ENCODE measurements around the gene ARHGAP33.
A peak's percentile ranks its signal among the peaks of the same experiment; 100 is the strongest.

ARHGAP33 gene

DNA sequence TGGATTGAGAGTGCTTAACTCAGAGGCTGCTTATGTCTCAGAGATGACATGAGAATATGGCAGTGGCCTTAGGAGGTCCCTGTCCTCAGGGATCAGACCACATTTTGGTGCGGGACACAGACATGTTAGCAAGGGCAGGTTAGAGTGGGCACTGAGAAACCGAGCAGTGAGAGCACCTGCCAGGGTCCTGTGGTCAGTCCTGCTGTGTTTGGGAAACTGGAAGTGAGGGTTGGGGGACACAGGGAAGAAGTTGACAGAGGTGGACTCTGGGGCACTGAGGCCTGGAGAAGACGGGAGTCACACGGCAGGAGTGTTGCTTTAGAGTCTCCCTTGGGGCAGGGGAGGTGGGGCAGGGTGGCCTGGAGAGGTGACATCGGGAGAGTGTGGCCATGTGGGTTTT is 40.5 kb upstream of the ARHGAP33 start:
- DNase-seq, result no peak
- H3K4me3 Mint-ChIP-seq, result no peak overlapping the region
- peaks cover 52% of the 10 kb centered on the region for H3K36me3 Mint-ChIP-seq

DNA sequence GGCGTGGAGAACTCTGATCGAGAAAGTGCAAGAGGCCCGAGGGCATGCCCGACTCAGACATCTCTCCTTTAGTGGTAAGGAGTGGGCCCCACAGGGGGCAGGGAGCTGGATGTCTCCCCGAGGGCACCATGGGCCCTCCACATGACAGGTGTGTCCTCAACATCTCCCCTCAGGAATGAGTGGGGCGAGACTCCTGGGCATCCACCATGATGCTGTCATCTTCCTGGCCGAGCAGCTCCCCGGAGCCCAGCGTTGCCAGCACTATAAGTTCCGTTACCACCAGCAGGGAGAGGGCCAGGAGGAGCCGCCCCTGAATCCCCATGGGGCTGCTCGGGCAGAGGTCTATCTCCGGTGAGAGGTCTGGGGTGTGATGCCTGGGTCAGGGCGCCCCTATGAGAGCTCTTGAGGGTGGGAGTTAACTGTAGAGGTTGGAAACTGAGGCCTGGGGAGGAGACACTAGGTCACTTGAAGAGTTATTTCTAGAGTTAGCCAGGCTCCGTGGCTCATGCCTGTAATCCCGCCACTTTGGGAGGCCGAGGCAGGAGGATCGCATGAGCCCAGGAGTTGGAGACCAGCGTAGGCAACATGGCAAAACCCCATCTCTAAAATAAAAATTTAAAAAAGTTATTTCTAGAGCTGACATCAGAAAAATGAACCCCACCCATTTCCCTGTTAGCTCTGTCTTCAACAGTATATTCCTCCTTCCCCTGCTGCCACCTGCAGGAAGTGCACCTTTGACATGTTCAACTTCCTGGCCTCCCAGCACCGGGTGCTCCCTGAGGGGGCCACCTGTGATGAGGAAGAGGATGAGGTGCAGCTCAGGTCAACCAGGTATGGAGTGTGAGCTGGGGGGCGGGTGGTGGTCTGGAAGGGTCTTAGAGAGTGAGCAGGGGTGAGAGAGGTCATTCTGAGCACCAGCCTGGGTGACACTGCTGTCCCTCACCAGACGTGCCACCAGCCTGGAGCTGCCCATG is 38.2 kb upstream of the ARHGAP33 start:
- H3K27ac Mint-ChIP-seq, result peak overlapping the region; percentile 74
- no peak overlapping the region for H3K4me3 Mint-ChIP-seq
- CTCF ChIA-PET, result interaction anchor here (0.6 to 1.9 kb wide), 7 partner anchors 11 to 89 kb away, joined by 3 to 11 read pairs (median 5); partner anchors contain the start of genes COX6B1 and LIN37
- DNase-seq, result peak; percentile 59
- peaks cover 34% of the 10 kb centered on the region for H3K4me1 Mint-ChIP-seq
- H3K27me3 Mint-ChIP-seq, result no peaks in the 10 kb centered on the region
- peaks cover 37% of the 10 kb centered on the region for H3K36me3 Mint-ChIP-seq
- H3K9me3 Mint-ChIP-seq, result no peaks in the 10 kb centered on the region

More for the DNA sequence above, 40.5 kb upstream of the ARHGAP33 start:
- H3K4me1 Mint-ChIP-seq, result peaks cover 24% of the 10 kb centered on the region
- H3K9me3 Mint-ChIP-seq, result no peaks in the 10 kb centered on the region
- peak overlapping the region; percentile 19 for H3K27ac Mint-ChIP-seq
- CTCF ChIA-PET, result interaction anchor here (1.4 kb wide), 1 partner anchor 38 kb away, joined by 3 read pairs; no protein-coding TSS in a partner anchor
- H3K27me3 Mint-ChIP-seq, result no peaks in the 10 kb centered on the region

DNA sequence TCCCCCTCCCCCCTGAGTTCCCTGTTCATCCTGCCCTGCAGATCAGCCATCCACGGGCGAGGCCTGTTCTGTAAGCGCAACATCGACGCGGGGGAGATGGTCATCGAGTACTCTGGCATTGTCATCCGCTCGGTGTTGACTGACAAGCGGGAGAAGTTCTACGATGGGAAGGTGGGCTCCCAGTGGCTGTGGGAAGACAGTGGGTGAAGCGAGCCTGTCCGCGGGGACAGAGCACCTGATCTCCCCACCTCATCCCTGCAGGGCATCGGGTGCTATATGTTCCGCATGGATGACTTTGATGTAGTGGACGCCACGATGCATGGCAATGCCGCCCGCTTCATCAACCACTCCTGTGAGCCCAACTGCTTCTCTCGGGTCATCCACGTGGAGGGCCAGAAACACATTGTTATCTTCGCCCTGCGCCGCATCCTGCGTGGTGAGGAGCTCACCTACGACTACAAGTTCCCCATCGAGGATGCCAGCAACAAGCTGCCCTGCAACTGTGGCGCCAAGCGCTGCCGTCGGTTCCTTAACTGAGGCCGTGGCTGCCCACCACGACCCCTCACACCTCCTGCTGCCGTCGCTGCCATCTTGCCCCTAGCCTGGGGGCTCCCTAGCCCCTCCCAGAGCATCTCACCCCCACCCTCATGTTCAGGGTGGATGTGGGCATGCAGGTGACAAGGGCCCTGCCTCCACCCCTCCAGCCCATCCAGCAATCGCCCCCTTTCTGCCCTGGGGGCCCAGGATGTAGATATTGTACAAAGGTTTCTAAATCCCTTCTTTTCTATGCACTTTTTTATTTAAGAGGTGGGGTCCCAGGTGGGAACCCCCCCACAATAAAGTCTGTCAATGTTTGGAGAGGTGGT is 37.1 kb upstream of the ARHGAP33 start:
- H3K27ac Mint-ChIP-seq, result no peak overlapping the region
- peaks cover 42% of the 10 kb centered on the region for H3K36me3 Mint-ChIP-seq
- H3K27me3 Mint-ChIP-seq, result no peaks in the 10 kb centered on the region
- no peak overlapping the region for H3K4me3 Mint-ChIP-seq
- DNase-seq, result no peak
- no peaks in the 10 kb centered on the region for H3K9me3 Mint-ChIP-seq
- peaks cover 44% of the 10 kb centered on the region for H3K4me1 Mint-ChIP-seq
- CTCF ChIA-PET, result interaction anchor here (1.1 to 1.9 kb wide), 6 partner anchors 10 to 90 kb away, joined by 3 to 8 read pairs (median 4); partner anchors contain the start of genes COX6B1 and LIN37

DNA sequence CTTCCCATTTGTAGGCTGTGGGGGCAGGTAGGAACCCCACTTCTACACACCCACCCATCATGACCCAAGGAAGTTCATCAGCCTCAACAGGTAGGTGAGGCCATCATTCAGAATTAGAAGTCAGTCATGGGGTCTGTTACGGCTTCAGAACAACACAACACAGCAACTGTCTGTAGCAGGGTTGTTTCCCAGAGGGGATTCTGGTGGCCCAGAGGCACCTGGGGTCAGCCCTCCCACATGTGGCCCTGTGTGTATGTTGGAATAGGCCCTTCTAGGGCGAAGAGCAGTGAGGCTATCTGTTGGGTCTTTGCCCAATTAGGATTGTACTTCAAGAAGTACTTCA is 36.5 kb upstream of the ARHGAP33 start:
- Mint-ChIP-seq H3K9me3 (no peaks in the 10 kb centered on the region), H3K4me1 (peaks cover 47% of the 10 kb centered on the region), H3K36me3 (peaks cover 39% of the 10 kb centered on the region), H3K27me3 (no peaks in the 10 kb centered on the region), H3K27ac (no peak overlapping the region), H3K4me3 (no peak overlapping the region)
- CTCF ChIA-PET, result interaction anchor here (1.1 to 1.5 kb wide), 3 partner anchors 36 to 44 kb away, joined by 3 to 4 read pairs (median 3); no protein-coding TSS in a partner anchor
- DNase-seq, result no peak

DNA sequence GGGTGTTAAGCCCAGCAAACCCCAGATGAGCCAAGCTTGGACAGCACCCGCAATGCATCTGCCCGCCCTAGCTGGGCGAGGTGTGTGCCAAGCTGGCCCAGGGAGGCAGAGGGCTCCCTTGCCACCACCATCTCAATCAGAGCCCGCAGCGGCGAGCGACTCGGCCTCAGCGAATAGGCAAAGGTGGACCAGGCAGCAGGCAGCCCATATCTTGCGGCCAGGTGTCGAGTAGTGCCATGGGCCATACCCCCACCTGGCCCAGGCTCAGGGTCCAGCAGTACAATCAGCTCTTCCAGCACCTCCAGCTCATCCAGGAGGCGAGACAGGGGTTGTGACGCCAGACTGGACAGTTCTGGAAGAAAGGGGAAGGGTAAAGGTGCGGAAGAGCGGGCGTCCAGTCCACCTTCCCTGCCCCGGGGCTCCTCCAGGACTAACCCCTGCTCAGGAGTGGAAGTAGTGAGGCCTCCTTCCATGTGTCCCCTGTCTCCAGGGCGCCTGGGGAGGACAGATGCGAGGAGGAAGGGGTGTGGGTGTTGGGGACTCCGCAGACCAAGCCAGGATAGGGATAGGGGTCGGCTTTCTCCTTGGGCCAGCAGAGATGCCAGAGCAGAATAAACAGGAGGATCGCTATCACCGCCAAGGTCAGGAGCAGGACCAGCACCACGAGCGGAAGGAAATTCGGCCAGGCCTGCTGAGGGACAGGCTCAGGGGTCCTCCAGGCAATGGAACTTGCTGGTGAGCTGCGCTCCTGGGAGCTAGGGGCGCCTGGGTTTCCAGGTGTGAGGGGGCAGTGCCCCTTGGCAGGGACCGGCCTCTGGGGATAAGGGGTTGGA is 35.9 kb upstream of the ARHGAP33 start:
- peaks cover 37% of the 10 kb centered on the region for H3K36me3 Mint-ChIP-seq
- CTCF ChIA-PET, result interaction anchor here (0.6 to 1.6 kb wide), 5 partner anchors 21 to 126 kb away, joined by 3 to 10 read pairs (median 5); partner anchors contain the start of gene KMT2B
- no peak for DNase-seq
- peak overlapping the region; percentile 42 for H3K27ac Mint-ChIP-seq
- peak overlapping the region; percentile 90 for H3K4me3 Mint-ChIP-seq
- H3K27me3 Mint-ChIP-seq, result no peaks in the 10 kb centered on the region
- H3K9me3 Mint-ChIP-seq, result no peaks in the 10 kb centered on the region
- H3K4me1 Mint-ChIP-seq, result peaks cover 54% of the 10 kb centered on the region

DNA sequence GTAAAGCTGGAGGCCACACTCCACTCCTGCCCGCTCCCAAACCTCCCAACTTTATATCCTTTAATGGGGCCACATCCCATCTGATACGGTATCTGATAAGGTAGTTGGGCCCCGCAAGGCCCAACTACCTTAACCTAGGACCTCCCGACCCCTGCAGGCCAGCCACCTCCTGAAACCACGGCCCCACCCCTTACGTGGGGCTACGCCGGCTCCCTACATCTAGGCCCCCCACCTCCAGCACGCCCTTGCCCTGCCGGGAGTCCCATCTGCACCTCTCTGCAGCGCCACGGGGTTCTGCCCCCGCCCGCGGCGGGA is 35.3 kb upstream of the ARHGAP33 start:
- peak overlapping the region; percentile 15 for H3K27ac Mint-ChIP-seq

DNA sequence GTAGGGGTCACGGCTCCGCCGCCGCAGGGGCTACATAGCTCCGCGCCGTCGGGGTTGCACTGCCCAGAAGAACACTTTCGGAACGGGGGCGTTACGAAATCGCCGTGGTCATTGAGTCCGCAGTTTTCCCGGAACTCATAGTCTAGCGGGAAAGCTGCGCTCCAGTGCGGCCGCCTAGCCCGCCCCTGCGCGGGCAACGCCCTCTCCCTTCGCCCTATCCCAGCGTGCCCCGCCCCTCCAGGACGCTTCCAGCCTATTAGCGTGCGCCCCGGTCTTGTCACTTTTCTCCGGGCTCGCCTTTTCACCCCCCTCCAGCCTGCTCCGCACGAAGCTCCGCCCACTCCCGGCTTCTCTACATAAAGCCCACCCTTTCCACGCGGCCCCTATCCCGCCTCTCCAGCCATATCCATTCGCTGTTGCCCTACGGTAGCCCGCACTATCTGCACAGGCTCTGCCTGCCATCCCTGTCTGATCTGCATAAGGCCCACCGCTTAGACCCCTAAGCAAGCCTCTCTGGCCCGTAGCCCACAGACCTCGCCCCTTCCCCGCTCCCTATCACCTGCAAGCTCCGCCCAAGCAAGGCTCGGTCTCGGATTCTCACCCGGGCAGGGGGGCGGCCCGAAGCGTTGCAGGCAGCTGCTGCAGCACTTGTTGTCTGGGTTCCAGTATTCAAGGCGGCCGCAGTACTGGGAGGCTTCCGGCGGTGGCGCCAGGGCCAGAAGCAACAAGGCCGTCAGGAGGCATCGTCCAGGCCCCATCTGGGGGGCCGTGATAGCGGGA is 34.8 kb upstream of the ARHGAP33 start:
- Mint-ChIP-seq H3K4me1 (peaks cover 57% of the 10 kb centered on the region), H3K27ac (peak overlapping the region; percentile 99), H3K36me3 (peaks cover 33% of the 10 kb centered on the region), H3K4me3 (peak overlapping the region; percentile 90), H3K9me3 (no peaks in the 10 kb centered on the region), H3K27me3 (no peaks in the 10 kb centered on the region)
- CTCF ChIA-PET, result interaction anchor here (0.6 to 1.6 kb wide), 7 partner anchors 22 to 194 kb away, joined by 3 to 10 read pairs (median 4); partner anchors contain the start of gene KMT2B
- DNase-seq, result peak; percentile 99

More for the DNA sequence above, 35.3 kb upstream of the ARHGAP33 start:
- CTCF ChIA-PET, result interaction anchor here (0.6 to 1.6 kb wide), 8 partner anchors 22 to 194 kb away, joined by 3 to 10 read pairs (median 4); partner anchors contain the start of gene KMT2B
- peak overlapping the region; percentile 90 for H3K4me3 Mint-ChIP-seq
- no peaks in the 10 kb centered on the region for H3K9me3 Mint-ChIP-seq
- H3K27me3 Mint-ChIP-seq, result no peaks in the 10 kb centered on the region
- no peak for DNase-seq
- peaks cover 32% of the 10 kb centered on the region for H3K36me3 Mint-ChIP-seq
- peaks cover 55% of the 10 kb centered on the region for H3K4me1 Mint-ChIP-seq

DNA sequence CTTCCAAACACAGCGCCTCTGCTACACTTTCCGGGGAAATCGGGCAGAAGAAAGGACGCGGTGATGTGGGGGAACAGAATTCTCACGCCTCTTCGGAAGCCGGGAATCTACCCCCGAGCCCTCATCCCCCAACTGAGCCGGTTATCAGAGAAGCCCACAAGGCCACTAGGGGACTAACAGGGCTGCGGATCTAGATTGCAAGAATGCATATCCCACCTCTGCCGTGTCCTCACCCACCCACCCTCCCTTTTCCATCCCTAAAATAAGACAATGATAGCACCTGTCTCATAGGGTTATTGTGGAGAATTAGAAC is 34.2 kb upstream of the ARHGAP33 start:
- peak overlapping the region; percentile 90 for H3K4me3 Mint-ChIP-seq
- peak overlapping the region; percentile 99 for H3K27ac Mint-ChIP-seq
- no peaks in the 10 kb centered on the region for H3K9me3 Mint-ChIP-seq
- CTCF ChIA-PET, result interaction anchor here (0.9 to 1.6 kb wide), 5 partner anchors 23 to 78 kb away, joined by 3 to 10 read pairs (median 4); partner anchors contain the start of gene KMT2B
- H3K27me3 Mint-ChIP-seq, result no peaks in the 10 kb centered on the region
- DNase-seq, result no peak
- H3K36me3 Mint-ChIP-seq, result peaks cover 35% of the 10 kb centered on the region
- peaks cover 61% of the 10 kb centered on the region for H3K4me1 Mint-ChIP-seq

DNA sequence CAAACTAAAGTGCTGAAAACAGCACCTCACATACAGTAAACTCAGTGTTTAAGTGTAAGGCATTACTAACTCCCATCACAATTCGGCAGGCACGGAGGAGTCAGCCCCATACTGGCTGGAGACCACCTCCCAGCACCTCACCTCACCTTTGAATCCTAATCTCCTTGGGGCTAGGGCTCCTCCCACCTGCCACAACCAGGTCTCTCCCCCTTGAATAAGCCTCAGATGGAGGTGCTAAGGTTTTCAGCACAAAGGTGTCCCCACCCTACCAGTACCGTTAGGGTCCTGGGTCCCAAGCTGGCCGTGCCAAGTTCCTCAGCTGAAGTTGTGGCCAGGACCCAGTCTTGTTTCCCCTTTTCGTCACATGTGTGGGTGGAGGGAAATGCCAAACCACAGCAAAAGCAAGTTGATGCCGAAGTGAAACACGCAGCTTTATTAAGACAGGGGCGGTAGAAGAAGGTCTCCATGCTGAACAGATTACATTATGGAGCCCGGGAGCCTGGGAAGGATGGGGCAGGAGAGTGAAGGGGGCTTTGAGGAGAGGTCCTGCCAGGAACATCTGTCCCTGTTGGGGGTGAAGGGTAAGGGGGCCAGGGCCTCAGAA is 33.1 kb upstream of the ARHGAP33 start, which contains the start of gene IGFLR1:
IGFLR1 (minus strand) TSS at position 332 of the 604 bp plus-strand sequence. CDS start 1,272 bp downstream, outside the sequence.
- DNase-seq, result peak; percentile 80
- H3K9me3 Mint-ChIP-seq, result no peaks in the 10 kb centered on the region
- H3K4me3 Mint-ChIP-seq, result peak within 1 kb of the TSS; percentile 90
- CTCF ChIA-PET, result no interaction called here
- peaks cover 60% of the 10 kb centered on the region for H3K4me1 Mint-ChIP-seq
- no peaks in the 10 kb centered on the region for H3K27me3 Mint-ChIP-seq
- peak within 1 kb of the TSS; percentile 99 for H3K27ac Mint-ChIP-seq
- H3K36me3 Mint-ChIP-seq, result peaks cover 32% of the 10 kb centered on the region

DNA sequence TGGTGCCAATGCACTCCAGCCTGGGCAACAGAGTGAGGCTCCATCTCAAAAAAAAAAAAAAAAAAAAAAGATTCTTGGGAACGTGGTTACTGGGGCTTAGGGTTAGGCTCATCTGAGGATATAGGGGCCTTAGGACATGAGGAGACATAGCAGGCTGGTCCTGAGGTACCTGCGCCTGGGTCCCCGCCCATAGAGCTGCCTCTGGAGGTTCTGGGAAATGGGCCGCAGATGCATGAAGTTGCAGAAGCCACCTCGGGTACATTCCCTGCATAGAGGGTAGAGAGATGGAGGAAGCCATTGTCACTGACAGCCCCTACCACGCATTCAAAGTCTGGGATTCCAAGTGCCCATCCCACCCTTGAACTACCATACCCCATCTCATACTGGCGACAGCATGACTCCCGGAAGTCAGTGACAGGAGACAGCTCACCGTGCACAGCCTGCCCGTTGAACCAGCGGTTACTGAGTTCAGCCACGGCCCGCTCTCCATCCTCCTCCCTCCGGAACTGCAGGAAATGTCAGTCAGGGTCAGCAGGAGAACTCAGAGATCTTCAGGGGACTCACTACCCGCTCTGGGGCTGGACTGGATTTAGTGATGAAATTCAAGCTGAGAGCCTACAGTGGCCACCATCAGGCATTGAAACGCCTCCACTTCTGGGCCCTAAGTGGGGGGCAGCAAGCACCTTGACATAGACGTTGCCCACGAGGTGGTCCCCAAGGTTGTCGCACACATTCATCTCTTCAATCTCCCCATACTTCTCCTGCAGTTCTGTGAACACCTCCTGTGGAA is 31.5 kb upstream of the ARHGAP33 start:
- Mint-ChIP-seq H3K4me1 (peaks cover 65% of the 10 kb centered on the region), H3K27me3 (no peaks in the 10 kb centered on the region), H3K9me3 (no peaks in the 10 kb centered on the region), H3K36me3 (peaks cover 25% of the 10 kb centered on the region), H3K4me3 (peak overlapping the region; percentile 100), H3K27ac (peak overlapping the region; percentile 99)
- DNase-seq, result no peak
- CTCF ChIA-PET, result interaction anchor here (1.0 to 1.7 kb wide), 4 partner anchors 25 to 188 kb away, joined by 3 to 7 read pairs (median 4); no protein-coding TSS in a partner anchor

DNA sequence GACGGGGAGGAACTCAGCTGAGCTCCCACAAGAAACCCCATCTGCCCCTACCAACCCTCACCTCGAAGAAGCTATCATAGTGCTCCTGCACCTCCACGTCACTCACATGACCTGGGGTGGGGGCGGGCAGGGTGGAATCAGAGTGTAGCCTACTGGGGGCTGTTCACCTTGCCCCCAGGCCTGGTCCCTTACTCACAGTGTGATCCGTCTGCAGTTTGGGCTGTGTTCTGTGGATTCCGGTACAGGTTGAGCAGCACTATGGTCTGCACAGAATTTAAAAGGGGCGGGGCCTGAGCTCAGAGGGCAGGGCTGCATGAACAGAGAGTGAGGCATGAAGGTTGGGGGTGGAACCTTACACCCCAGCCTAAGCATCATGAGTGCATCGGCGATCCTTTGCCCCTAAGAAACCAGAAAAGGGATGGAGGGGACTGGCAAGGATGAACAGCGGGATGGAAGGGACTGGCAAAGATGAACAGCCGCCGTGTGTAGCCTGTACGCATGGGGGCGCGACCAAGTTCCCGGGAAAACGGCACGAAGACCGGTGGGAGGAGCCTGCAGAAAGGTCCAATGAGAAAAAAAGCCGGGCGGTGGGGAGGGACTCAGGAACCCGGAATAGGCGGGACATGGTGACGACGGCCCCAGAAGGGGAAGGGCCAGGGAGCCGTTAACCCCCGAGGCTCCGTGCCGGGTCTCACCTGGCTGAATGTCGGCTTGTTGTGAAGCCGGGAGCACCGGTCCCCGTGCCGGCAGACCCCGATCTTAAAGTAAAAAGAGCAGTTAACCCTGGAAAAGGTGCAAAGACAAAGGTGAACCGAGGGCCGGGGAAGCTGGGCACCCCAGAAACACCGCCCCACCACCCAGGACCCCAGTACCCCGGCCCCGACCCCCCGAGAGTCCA is 30.7 kb upstream of the ARHGAP33 start:
- DNase-seq, result peak; percentile 96
- Mint-ChIP-seq H3K27ac (peak overlapping the region; percentile 99), H3K4me3 (peak overlapping the region; percentile 100), H3K4me1 (peaks cover 68% of the 10 kb centered on the region), H3K9me3 (no peaks in the 10 kb centered on the region), H3K36me3 (peaks cover 25% of the 10 kb centered on the region), H3K27me3 (no peaks in the 10 kb centered on the region)
- CTCF ChIA-PET, result interaction anchor here (1.2 to 1.7 kb wide), 4 partner anchors 26 to 75 kb away, joined by 3 to 7 read pairs (median 4); no protein-coding TSS in a partner anchor
